ENCODE results near the gene CYBC1. TPM values are rescaled to one million over a fixed set of nuclear protein-coding genes. Genes with fewer than 3 reads are reported as not detected.
A peak's percentile ranks its signal among the peaks of the same experiment; 100 is the strongest.

The CYBC1 gene
- total RNA-seq, 1 donor from 2014 or later, result 31.3 TPM

- DNase-seq (ENCODE audit: low read depth) (peak; percentile 9), FAIRE-seq (no peak)
- no peaks in the 10 kb centered on the region for H3K27me3 ChIP-seq (ENCODE audit: control insufficient read depth, insufficient read depth, low read length)
- H3K4me3 ChIP-seq (ENCODE audit: low read depth, low read length), result no peak overlapping the region
- peak; percentile 54 for TF ChIP-seq CTCF (IDR thresholded peaks at IDR 0.05; ENCODE audit: insufficient read depth, low read length, severe bottlenecking)
- H3K36me3 ChIP-seq (ENCODE audit: control insufficient read depth, insufficient read depth, low read length), result peaks cover 1% of the 10 kb centered on the region
Measured at GRCh38 chr17:82424001-82424862, 26.3 kb downstream of the CYBC1 start.

GRCh38 chr17:82419540-82419939 is 31.0 kb downstream of the CYBC1 start:
- TF ChIP-seq CTCF (IDR thresholded peaks at IDR 0.05; ENCODE audit: insufficient read depth, low read length, severe bottlenecking), result no peak
- DNase-seq (ENCODE audit: low read depth) (no peak), FAIRE-seq (no peak)
- Histone ChIP-seq H3K27me3 (ENCODE audit: control insufficient read depth, insufficient read depth, low read length) (no peaks in the 10 kb centered on the region), H3K36me3 (ENCODE audit: control insufficient read depth, insufficient read depth, low read length) (peaks cover 2% of the 10 kb centered on the region), H3K4me3 (ENCODE audit: low read depth, low read length) (no peak overlapping the region)

GRCh38 chr17:82418001-82418986 is 32.3 kb downstream of the CYBC1 start, which contains the start of the genes HEXD and OGFOD3:
TSS of gene HEXD (plus strand) at chr17:82418347. CDS start at chr17:82419800, 1,453 bp downstream.
TSS of gene OGFOD3 (minus strand) at chr17:82418586. CDS start at chr17:82418485, 101 bp downstream.
- FAIRE-seq, result no peak
- DNase-seq (ENCODE audit: low read depth), result peak; percentile 53

GRCh38 chr17:82416771-82417170 is 33.8 kb downstream of the CYBC1 start:
- Histone ChIP-seq H3K4me3 (ENCODE audit: low read depth, low read length) (no peak overlapping the region), H3K36me3 (ENCODE audit: control insufficient read depth, insufficient read depth, low read length) (peaks cover 5% of the 10 kb centered on the region), H3K27me3 (ENCODE audit: control insufficient read depth, insufficient read depth, low read length) (no peaks in the 10 kb centered on the region)
- DNase-seq (ENCODE audit: low read depth) (no peak), FAIRE-seq (no peak)
- no peak for TF ChIP-seq CTCF (IDR thresholded peaks at IDR 0.05; ENCODE audit: insufficient read depth, low read length, severe bottlenecking)

More at GRCh38 chr17:82418001-82418986, 32.3 kb downstream of the CYBC1 start, which contains the start of the genes HEXD and OGFOD3:
- Histone ChIP-seq H3K4me3 (ENCODE audit: low read depth, low read length) (peak within 1 kb of the TSS; percentile 59), H3K27me3 (ENCODE audit: control insufficient read depth, insufficient read depth, low read length) (no peaks in the 10 kb centered on the region), H3K36me3 (ENCODE audit: control insufficient read depth, insufficient read depth, low read length) (peaks cover 4% of the 10 kb centered on the region)
- no peak for TF ChIP-seq CTCF (IDR thresholded peaks at IDR 0.05; ENCODE audit: insufficient read depth, low read length, severe bottlenecking)

GRCh38 chr17:82416264-82416663 is 34.3 kb downstream of the CYBC1 start:
- no peak for TF ChIP-seq CTCF (IDR thresholded peaks at IDR 0.05; ENCODE audit: insufficient read depth, low read length, severe bottlenecking)
- Histone ChIP-seq H3K36me3 (ENCODE audit: control insufficient read depth, insufficient read depth, low read length) (peaks cover 5% of the 10 kb centered on the region), H3K4me3 (ENCODE audit: low read depth, low read length) (no peak overlapping the region), H3K27me3 (ENCODE audit: control insufficient read depth, insufficient read depth, low read length) (no peaks in the 10 kb centered on the region)
- FAIRE-seq, result no peak
- DNase-seq (ENCODE audit: low read depth), result no peak

Data from bronchial epithelial cell (primary cell).